DOHH2 (cell line): ENCODE results near the gene TTC28.

Experiments
- H3F3A ChIP-seq: fragments of 200-600 bp; sonication (generic), shearing (Covaris generic); 2 replicates; pipeline ENCODE4 v1.6.0; 2016; ENCODE audit warnings: antibody characterized with exemption, mild to moderate bottlenecking; ENCODE audit not compliant: control insufficient read depth, insufficient read depth
- H3K27ac ChIP-seq: fragments of 200-600 bp; sonication (generic); 2 replicates; pipeline ENCODE4 v1.5.1; 2014; ENCODE audit warnings: low read depth, mild to moderate bottlenecking, low read length, moderate library complexity
- H3K27me3 ChIP-seq: fragments of 200-600 bp; sonication (generic); 2 replicates; pipeline ENCODE4 v1.6.1; 2014; ENCODE audit warnings: mild to moderate bottlenecking, low read length, mixed read lengths; ENCODE audit not compliant: control insufficient read depth
- H3K36me3 ChIP-seq: fragments of 200-600 bp; sonication (generic); 2 replicates; pipeline ENCODE4 v1.6.1; 2014; ENCODE audit warnings: mild to moderate bottlenecking, low read length, moderate library complexity, mixed read lengths; ENCODE audit not compliant: control insufficient read depth
- H3K4me1 ChIP-seq: fragments of 200-600 bp; sonication (generic); 2 replicates; pipeline ENCODE4 v1.6.1; 2014; ENCODE audit warnings: mild to moderate bottlenecking, low read length, mixed read lengths; ENCODE audit not compliant: control insufficient read depth
- H3K4me2 ChIP-seq: fragments of 200-600 bp; sonication (generic); 2 replicates; pipeline ENCODE4 v1.6.0; 2014; ENCODE audit warnings: mild to moderate bottlenecking, low read length, moderate library complexity
- H3K4me3 ChIP-seq: fragments of 200-600 bp; sonication (generic); 2 replicates; pipeline ENCODE4 v1.5.1; 2014; ENCODE audit warnings: mild to moderate bottlenecking, low read length, mixed read lengths
- H3K79me2 ChIP-seq: fragments of 200-600 bp; sonication (generic); 2 replicates; pipeline ENCODE4 v1.6.1; 2014; ENCODE audit warnings: mild to moderate bottlenecking, low read length, mixed read lengths; ENCODE audit not compliant: control insufficient read depth
- H3K9me2 ChIP-seq: fragments of 200-600 bp; sonication (generic); replicated peaks from 2 replicates; pipeline ENCODE4 v1.6.1; 2014; ENCODE audit warnings: mild to moderate bottlenecking, low read length, mixed read lengths; ENCODE audit not compliant: control insufficient read depth
- H3K9me3 ChIP-seq: fragments of 200-600 bp; sonication (generic); 2 replicates; pipeline ENCODE4 v1.6.1; 2014; ENCODE audit warnings: antibody characterized with exemption, low read length, mixed read lengths; ENCODE audit not compliant: control insufficient read depth, insufficient read depth
- H4K20me1 ChIP-seq: fragments of 200-600 bp; sonication (generic); 2 replicates; pipeline ENCODE4 v1.6.0; 2014; ENCODE audit warnings: low read depth, mild to moderate bottlenecking, antibody characterized with exemption, low read length, moderate library complexity; ENCODE audit not compliant: control insufficient read depth, insufficient read depth
- EZH2phosphoT487 ChIP-seq: fragments of 200-600 bp; sonication (generic); IDR thresholded peaks from 2 replicates; pipeline ENCODE4 v1.6.1; 2017; ENCODE audit warnings: borderline replicate concordance, mild to moderate bottlenecking, antibody characterized with exemption, low read length, moderate library complexity, mixed read lengths
- TF ChIP-seq, protein P1 (sequence below): fragments of 200-600 bp; sonication (generic); IDR thresholded peaks from one replicate; pipeline ENCODE4 v1.5.1; 2014; ENCODE audit warnings: antibody characterized with exemption, mild to moderate bottlenecking, low read depth, low read length; ENCODE audit not compliant: poor library complexity, severe bottlenecking

TTC28 gene

DNA sequence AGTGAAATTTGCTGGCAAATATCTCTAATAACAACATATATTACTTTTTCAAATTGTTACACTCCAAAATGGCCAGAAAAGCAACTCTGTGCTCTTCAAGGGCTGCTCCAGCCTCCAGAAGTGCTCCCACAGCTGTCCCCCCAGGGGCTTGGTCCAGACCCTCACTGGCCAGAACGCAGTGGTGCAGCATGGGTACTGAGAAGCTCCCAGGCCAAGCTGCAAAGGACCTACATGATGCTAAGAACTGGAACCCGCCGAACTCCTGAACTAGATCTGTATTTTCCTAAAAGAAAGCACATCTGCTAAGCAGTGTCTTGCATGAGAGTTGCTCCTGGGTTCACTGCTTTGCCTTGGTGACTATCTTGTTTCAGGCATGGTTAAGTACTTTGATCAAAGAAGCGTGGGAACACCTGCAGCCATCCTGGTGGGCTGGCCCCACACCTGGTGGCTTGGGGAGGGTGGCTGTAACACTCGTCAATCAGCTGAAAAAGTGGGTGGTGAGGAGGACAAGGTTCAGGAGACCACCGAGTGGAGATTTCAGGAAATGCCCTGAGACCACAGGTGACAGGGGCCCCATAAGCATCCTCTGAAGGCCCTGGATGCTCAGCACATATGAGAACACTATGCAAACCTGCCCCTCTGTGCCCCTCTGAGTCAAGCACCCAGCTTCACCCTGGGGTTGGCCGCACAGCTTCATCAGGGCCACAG is 687.9 kb downstream of the TTC28 start:
- Histone ChIP-seq H3F3A (no peaks in the 10 kb centered on the region), H3K9me3 (no peaks in the 10 kb centered on the region), H3K9me2 (no peaks in the 10 kb centered on the region), H4K20me1 (no peaks in the 10 kb centered on the region), H3K4me2 (no peak overlapping the region), H3K4me3 (no peak overlapping the region), H3K36me3 (no peaks in the 10 kb centered on the region), H3K4me1 (peaks cover 10% of the 10 kb centered on the region; the same call in 1 of the 2 replicates), H3K79me2 (no peaks in the 10 kb centered on the region), H3K27me3 (no peaks in the 10 kb centered on the region), H3K27ac (no peak overlapping the region)
- no peak for TF ChIP-seq EZH2phosphoT487
- TF ChIP-seq, protein P1, sequence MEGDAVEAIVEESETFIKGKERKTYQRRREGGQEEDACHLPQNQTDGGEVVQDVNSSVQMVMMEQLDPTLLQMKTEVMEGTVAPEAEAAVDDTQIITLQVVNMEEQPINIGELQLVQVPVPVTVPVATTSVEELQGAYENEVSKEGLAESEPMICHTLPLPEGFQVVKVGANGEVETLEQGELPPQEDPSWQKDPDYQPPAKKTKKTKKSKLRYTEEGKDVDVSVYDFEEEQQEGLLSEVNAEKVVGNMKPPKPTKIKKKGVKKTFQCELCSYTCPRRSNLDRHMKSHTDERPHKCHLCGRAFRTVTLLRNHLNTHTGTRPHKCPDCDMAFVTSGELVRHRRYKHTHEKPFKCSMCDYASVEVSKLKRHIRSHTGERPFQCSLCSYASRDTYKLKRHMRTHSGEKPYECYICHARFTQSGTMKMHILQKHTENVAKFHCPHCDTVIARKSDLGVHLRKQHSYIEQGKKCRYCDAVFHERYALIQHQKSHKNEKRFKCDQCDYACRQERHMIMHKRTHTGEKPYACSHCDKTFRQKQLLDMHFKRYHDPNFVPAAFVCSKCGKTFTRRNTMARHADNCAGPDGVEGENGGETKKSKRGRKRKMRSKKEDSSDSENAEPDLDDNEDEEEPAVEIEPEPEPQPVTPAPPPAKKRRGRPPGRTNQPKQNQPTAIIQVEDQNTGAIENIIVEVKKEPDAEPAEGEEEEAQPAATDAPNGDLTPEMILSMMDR = no peak

DNA sequence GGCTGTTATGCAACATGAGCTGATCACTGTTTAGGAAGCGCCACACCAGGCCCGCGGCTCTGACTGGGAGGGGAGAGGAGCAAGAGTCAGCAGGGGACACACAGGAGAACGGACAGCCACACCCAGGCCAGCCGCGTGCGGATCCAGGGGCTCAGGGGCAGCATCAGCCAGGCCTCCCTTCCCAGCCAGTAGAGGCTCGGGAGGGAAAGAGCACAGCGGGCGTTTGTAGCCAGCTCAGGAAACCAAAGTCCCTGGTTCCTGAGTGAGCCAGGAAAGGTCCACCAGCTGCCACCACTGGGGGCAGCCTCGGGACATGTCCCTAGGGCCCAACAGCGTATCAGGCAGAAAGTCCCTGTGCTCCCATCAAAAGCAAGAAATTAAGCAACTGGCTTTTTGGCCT is 688.8 kb downstream of the TTC28 start:
- H3K4me2 ChIP-seq = no peak overlapping the region
- TF ChIP-seq EZH2phosphoT487 = no peak
- TF ChIP-seq, protein P1 = peak; percentile 49

DNA sequence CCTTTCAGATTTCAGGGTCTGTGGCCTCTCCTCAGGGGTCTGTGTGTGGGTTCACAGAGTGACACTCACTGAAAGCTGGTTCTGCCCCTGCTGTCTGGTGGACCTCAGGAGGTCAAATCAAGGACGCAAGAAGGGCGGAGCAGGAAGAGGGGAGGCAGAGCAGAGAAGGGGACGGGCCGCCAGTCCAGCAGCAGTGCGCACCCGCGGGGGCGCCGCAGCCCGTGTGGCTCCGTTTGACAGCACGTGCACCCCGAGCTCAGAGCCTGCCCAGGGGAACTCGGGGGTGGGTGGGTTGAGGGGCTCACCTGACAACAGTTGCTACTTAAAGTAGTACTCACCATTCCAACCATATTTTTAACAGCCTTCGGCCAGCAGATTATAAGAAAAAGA is 689.2 kb downstream of the TTC28 start:
- Histone ChIP-seq H3K36me3 (no peaks in the 10 kb centered on the region), H3K4me1 (peaks cover 10% of the 10 kb centered on the region; the same call in 1 of the 2 replicates), H3K4me3 (no peak overlapping the region), H3K79me2 (no peaks in the 10 kb centered on the region), H3K27me3 (no peaks in the 10 kb centered on the region), H3F3A (no peaks in the 10 kb centered on the region), H4K20me1 (no peaks in the 10 kb centered on the region), H3K9me3 (no peaks in the 10 kb centered on the region), H3K9me2 (no peaks in the 10 kb centered on the region), H3K4me2 (no peak overlapping the region), H3K27ac (no peak overlapping the region)
- TF ChIP-seq, protein P1 = no peak
- TF ChIP-seq EZH2phosphoT487 = no peak

More for the DNA sequence above, 688.8 kb downstream of the TTC28 start:
- H3K4me3 ChIP-seq = no peak overlapping the region
- H3K27me3 ChIP-seq = no peaks in the 10 kb centered on the region
- no peaks in the 10 kb centered on the region for H3K9me3 ChIP-seq
- no peaks in the 10 kb centered on the region for H3K36me3 ChIP-seq
- H4K20me1 ChIP-seq = no peaks in the 10 kb centered on the region
- H3F3A ChIP-seq = no peaks in the 10 kb centered on the region
- H3K9me2 ChIP-seq = no peaks in the 10 kb centered on the region
- H3K27ac ChIP-seq = no peak overlapping the region
- peaks cover 10% of the 10 kb centered on the region; the same call in 1 of the 2 replicates for H3K4me1 ChIP-seq
- H3K79me2 ChIP-seq = no peaks in the 10 kb centered on the region
